SU-DHL-6 (cell line): ENCODE data around the gene NUDT19.
"Not testable (repeated sequence)": the region's sequence is repeated elsewhere in the genome, so short reads cannot be mapped to it uniquely, and the experiment has no call there.

Source experiments
- EZH2phosphoT487 ChIP-seq: fragments of 200-600 bp; sonication (generic), shearing (Covaris generic); conservative IDR thresholded peaks from 2 replicates; pipeline ENCODE4 v1.6.1; 2018; ENCODE audit warnings: mild to moderate bottlenecking, antibody characterized with exemption, low read length, moderate library complexity, mixed read lengths
- TF ChIP-seq, protein P1 (sequence below): fragments of 200-600 bp; sonication (generic); IDR thresholded peaks from one replicate; pipeline ENCODE4 v1.5.1; 2017; ENCODE audit warnings: antibody characterized with exemption, mild to moderate bottlenecking, low read length, moderate library complexity; ENCODE audit not compliant: insufficient read depth, poor library complexity, severe bottlenecking

DNA sequence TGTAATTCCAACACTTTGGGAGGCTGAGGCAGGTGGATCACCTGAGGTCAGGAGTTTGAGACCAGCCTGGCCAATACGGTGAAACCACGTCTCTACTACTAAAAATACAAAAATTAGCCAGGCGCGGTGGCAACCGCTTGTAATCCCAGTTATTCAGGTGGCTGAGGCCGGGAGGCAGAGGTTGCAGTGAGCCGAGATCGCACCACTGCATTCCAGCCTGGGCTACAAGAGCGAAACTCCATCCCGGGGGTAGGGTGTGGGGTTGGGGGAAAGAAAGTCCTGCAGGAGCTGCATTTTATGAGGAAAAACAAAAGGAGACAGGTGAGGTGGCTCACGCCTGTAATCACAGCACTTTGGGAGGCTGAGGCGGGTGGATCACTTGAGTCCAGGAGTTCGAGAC, 39.3 kb upstream of the NUDT19 start:
- TF ChIP-seq, protein P1, sequence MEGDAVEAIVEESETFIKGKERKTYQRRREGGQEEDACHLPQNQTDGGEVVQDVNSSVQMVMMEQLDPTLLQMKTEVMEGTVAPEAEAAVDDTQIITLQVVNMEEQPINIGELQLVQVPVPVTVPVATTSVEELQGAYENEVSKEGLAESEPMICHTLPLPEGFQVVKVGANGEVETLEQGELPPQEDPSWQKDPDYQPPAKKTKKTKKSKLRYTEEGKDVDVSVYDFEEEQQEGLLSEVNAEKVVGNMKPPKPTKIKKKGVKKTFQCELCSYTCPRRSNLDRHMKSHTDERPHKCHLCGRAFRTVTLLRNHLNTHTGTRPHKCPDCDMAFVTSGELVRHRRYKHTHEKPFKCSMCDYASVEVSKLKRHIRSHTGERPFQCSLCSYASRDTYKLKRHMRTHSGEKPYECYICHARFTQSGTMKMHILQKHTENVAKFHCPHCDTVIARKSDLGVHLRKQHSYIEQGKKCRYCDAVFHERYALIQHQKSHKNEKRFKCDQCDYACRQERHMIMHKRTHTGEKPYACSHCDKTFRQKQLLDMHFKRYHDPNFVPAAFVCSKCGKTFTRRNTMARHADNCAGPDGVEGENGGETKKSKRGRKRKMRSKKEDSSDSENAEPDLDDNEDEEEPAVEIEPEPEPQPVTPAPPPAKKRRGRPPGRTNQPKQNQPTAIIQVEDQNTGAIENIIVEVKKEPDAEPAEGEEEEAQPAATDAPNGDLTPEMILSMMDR = not testable (repeated sequence)
- not testable (repeated sequence) for TF ChIP-seq EZH2phosphoT487
